Measurements from ENCODE around the gene PTGS2. TPM values are rescaled to one million over a fixed set of nuclear protein-coding genes. Genes with fewer than 3 reads are reported as not detected.

Gene PTGS2
- total RNA-seq (2021; fragmentation: NEBNext Ultra II Directional; extraction: Animal tissue kit (Norgen Biotek cat#: 25700)) (0.23 and 0.35 TPM in 2 replicates), polyA plus RNA-seq (2011; rRNA removed) (0.28 and 0.29 TPM in 2 replicates), polyA minus RNA-seq (2011; rRNA and poly(A)+ RNA removed) (0.16 and 0.63 TPM in 2 replicates)
- polyA plus RNA-seq (2011; cell fraction: cytosol; rRNA removed) = 0.22 TPM
- polyA plus RNA-seq (2011; cell fraction: nucleus; rRNA removed) = 0.40 TPM
- polyA plus RNA-seq (2012, experiment 1 of 2) = 0.10 to 0.27 TPM (median 0.14 TPM) in 4 replicates
- not detected for polyA plus RNA-seq (2012, experiment 2 of 2)
- polyA plus RNA-seq (2013, experiment 1 of 2) = 0.39 TPM
- polyA plus RNA-seq (2013, experiment 2 of 2) = 0.35 TPM
- polyA minus RNA-seq (2011; cell fraction: cytosol; rRNA and poly(A)+ RNA removed) = not detected
- 0.40 TPM for polyA minus RNA-seq (2011; cell fraction: nucleus; rRNA and poly(A)+ RNA removed)
- long read RNA-seq, experiment 1 = 0 reads
- long read RNA-seq, experiment 2 = 0 reads

DNA sequence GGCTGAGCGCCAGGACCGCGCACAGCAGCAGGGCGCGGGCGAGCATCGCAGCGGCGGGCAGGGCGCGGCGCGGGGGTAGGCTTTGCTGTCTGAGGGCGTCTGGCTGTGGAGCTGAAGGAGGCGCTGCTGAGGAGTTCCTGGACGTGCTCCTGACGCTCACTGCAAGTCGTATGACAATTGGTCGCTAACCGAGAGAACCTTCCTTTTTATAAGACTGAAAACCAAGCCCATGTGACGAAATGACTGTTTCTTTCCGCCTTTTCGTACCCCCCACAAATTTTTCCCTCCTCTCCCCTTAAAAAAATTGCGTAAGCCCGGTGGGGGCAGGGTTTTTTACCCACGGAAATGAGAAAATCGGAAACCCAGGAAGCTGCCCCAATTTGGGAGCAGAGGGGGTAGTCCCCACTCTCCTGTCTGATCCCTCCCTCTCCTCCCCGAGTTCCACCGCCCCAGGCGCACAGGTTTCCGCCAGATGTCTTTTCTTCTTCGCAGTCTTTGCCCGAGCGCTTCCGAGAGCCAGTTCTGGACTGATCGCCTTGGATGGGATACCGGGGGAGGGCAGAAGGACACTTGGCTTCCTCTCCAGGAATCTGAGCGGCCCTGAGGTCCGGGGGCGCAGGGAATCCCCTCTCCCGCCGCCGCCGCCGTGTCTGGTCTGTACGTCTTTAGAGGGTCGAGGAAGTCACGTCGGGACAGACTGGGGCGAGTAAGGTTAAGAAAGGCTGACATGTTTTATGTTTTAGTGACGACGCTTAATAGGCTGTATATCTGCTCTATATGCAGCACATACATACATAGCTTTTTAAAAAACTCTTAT, at the start of gene PTGS2:
Gene PTGS2, minus strand, starts transcription at position 179 of the 817 bp plus-strand sequence. Its CDS starts 133 bp downstream, at position 46.
- POLR2A ChIA-PET (ENCODE audit: partially characterized antibody) = interaction anchor here (1.2 kb wide), 1 partner anchor 19 kb away, joined by 4 read pairs; no protein-coding TSS in a partner anchor
- Histone ChIP-seq H3K4me1 (replicated peaks in 1 of 4; ENCODE audit: control insufficient read depth in 3 of 4, insufficient read depth in 4 of 4, low read length in 3 of 4) (peaks cover 0 to 2% (median 0%) of the 10 kb centered on the region in 4 experiments; a peak in 2 of 7 replicates), H3K4ac (replicated peaks; ENCODE audit: insufficient read length, low read depth, low read length) (no peak within 1 kb of the TSS), H3K23ac (ENCODE audit: insufficient read length) (no peak within 1 kb of the TSS), H2AK5ac (ENCODE audit: low read depth, low read length) (no peak within 1 kb of the TSS), H3K23me2 (ENCODE audit: low read depth, low read length) (peaks cover 2% of the 10 kb centered on the region), H3K9me3 (ENCODE audit: insufficient read depth in 2 of 2, low read depth in 1 of 2, low read length in 1 of 2) (no peaks in the 10 kb centered on the region), H2BK120ac (replicated peaks; ENCODE audit: low read depth, low read length) (no peak within 1 kb of the TSS), H4K8ac (ENCODE audit: extremely low read depth, insufficient read depth, low read length) (peak within 1 kb of the TSS; percentile 97; the same call in 1 of the 2 replicates), H3K36me3 (ENCODE audit: control insufficient read depth in 2 of 4, insufficient read depth in 4 of 4, low read length in 3 of 4) (no peaks in the 10 kb centered on the region), H3K79me1 (ENCODE audit: low read depth, low read length) (no peaks in the 10 kb centered on the region), H2BK12ac (ENCODE audit: low read depth, low read length) (no peak within 1 kb of the TSS), H3K4me2 (ENCODE audit: insufficient read depth in 1 of 2, low read depth in 2 of 2, low read length in 2 of 2) (peak within 1 kb of the TSS; percentile 75 to 95), H3K4me3 (ENCODE audit: extremely low read depth in 1 of 4, insufficient read depth in 2 of 4, low read depth in 3 of 4, low read length in 4 of 4) (peak within 1 kb of the TSS; percentile 66 to 82 (median 76)), H2BK5ac (ENCODE audit: low read depth, low read length) (no peak within 1 kb of the TSS), H4K20me1 (replicated peaks in 1 of 2; ENCODE audit: control insufficient read depth in 1 of 2, insufficient read depth in 2 of 2, low read length in 2 of 2) (no peaks in the 10 kb centered on the region), H4K5ac (ENCODE audit: insufficient read length, low read depth, low read length) (no peak within 1 kb of the TSS), H3K56ac (replicated peaks; ENCODE audit: insufficient read length, low read depth, low read length) (no peak within 1 kb of the TSS), H3K14ac (ENCODE audit: insufficient read length) (no peak within 1 kb of the TSS), H3K79me2 (ENCODE audit: control insufficient read depth in 1 of 2, insufficient read depth in 2 of 2, low read length in 2 of 2) (no peaks in the 10 kb centered on the region), H4K91ac (replicated peaks; ENCODE audit: insufficient read length, low read length) (no peak within 1 kb of the TSS), H3K9ac (replicated peaks in 1 of 4; ENCODE audit: extremely low read depth in 1 of 4, low read depth in 3 of 4, low read length in 3 of 4) (peak within 1 kb of the TSS in 3 of 4 experiments; percentile 31 to 61 (median 49); a peak in 6 of 7 replicates), H2BK15ac (ENCODE audit: low read length) (no peak within 1 kb of the TSS), H3K27ac (ENCODE audit: low read depth, low read length) (no peak within 1 kb of the TSS), H2BK20ac (ENCODE audit: low read length) (no peak within 1 kb of the TSS), H3K27me3 (replicated peaks in 1 of 4; ENCODE audit: control insufficient read depth in 3 of 4, extremely low read depth in 1 of 4, insufficient read depth in 3 of 4, low read length in 3 of 4) (peaks cover 0 to 3% (median under 1%) of the 10 kb centered on the region in 4 experiments; a peak in 1 of 7 replicates), H2AFZ (ENCODE audit: low read length) (peak within 1 kb of the TSS; percentile 94), H3K18ac (ENCODE audit: extremely low read depth, low read length) (no peak within 1 kb of the TSS; the same call in 1 of the 2 replicates)
- CTCF ChIA-PET (ENCODE audit: partially characterized antibody) = interaction anchor here (0.6 to 6.6 kb wide), 27 partner anchors 10 to 307 kb away, joined by 3 to 37 read pairs (median 4); no protein-coding TSS in a partner anchor
- FAIRE-seq (peak; percentile 69), DNase-seq (ENCODE audit: low read depth in 1 of 2, low spot score in 2 of 2) (peak; percentile 71 to 83)
- WGBS, 2 experiments (ENCODE audit: extremely low coverage in 1 of 2, insufficient coverage in 1 of 2, insufficient read length in 1 of 2, insufficient replicate concordance in 2 of 2, low coverage in 1 of 2, low lambda C conversion rate in 2 of 2, missing lambda C conversion rate in 1 of 2) = 1% methylated on average over 50 of the region's 52 CpGs; no CpG with 5 or more reads in 1 of the 2 experiments
- TF ChIP-seq NANOG (IDR thresholded peaks at IDR 0.05; ENCODE audit: insufficient read depth, low read depth, low read length, poor library complexity, severe bottlenecking) (no peak), CREB1 (IDR thresholded peaks at IDR 0.05) (peak; percentile 73), TEAD4 (IDR thresholded peaks at IDR 0.05; ENCODE audit: low read depth, low read length) (0 out of 2 replicates have a peak, but pooled peaks have one; percentile 23), POLR2AphosphoS5 (IDR thresholded peaks at IDR 0.05; ENCODE audit: low read depth, low read length) (peak; percentile 20; the same call in 1 of the 2 replicates), PHF8 (conservative IDR thresholded peaks at IDR 0.05; ENCODE audit: low read depth, low read length) (no peak), SUZ12 (IDR thresholded peaks at IDR 0.05; ENCODE audit: low read length) (no peak), EGR1 (IDR thresholded peaks at IDR 0.05; ENCODE audit: borderline replicate concordance, low read depth, low read length) (no peak), TAF1 (IDR thresholded peaks at IDR 0.05; ENCODE audit: low read depth, low read length) (no peak), SIRT6 (IDR thresholded peaks at IDR 0.05; ENCODE audit: low read length) (no peak)
- TF ChIP-seq, protein P1, sequence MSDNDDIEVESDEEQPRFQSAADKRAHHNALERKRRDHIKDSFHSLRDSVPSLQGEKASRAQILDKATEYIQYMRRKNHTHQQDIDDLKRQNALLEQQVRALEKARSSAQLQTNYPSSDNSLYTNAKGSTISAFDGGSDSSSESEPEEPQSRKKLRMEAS (IDR thresholded peaks at IDR 0.05) = peak; percentile 27; the same call in 1 of the 2 replicates
